ENCODE results near the gene C1QB. TPM values are rescaled to one million over a fixed set of nuclear protein-coding genes. Genes with fewer than 3 reads are reported as not detected.

The C1QB gene
- total RNA-seq, 2 donors from 2014 or later, result not detected

GRCh38 chr1:22625262-22625925 is 27.6 kb upstream of the C1QB start:
- Histone ChIP-seq H3K36me3 (ENCODE audit: control insufficient read depth, insufficient read depth, low read length) (no peaks in the 10 kb centered on the region), H3K9ac (ENCODE audit: extremely low read depth, low read length, poor library complexity, severe bottlenecking) (no peak overlapping the region), H3K27me3 (ENCODE audit: control insufficient read depth, insufficient read depth, low read length, poor library complexity, severe bottlenecking) (no peaks in the 10 kb centered on the region), H3K4me1 (ENCODE audit: control insufficient read depth, insufficient read depth, low read length) (peaks cover 4% of the 10 kb centered on the region), H3K4me3 (ENCODE audit: low read length) (no peak overlapping the region), H3K27ac (ENCODE audit: low read depth, low read length) (no peak overlapping the region), H3K9me3 (ENCODE audit: control insufficient read depth, low read length) (no peaks in the 10 kb centered on the region)
- H3K4me3 Mint-ChIP-seq, result no peak overlapping the region
- H3K27ac Mint-ChIP-seq, result no peak overlapping the region
- H3K36me3 Mint-ChIP-seq (ENCODE audit: low read depth), result no peaks in the 10 kb centered on the region
- peak; percentile 88 for DNase-seq
- no peaks in the 10 kb centered on the region for H3K9me3 Mint-ChIP-seq
- peaks cover 4% of the 10 kb centered on the region for H3K27me3 Mint-ChIP-seq (ENCODE audit: insufficient read depth)
- H3K4me1 Mint-ChIP-seq, result peaks cover 29% of the 10 kb centered on the region
- 52 to 54% methylated on average over 9 of the region's 9 CpGs for WGBS, 2 experiments (ENCODE audit: insufficient coverage in 1 of 2, insufficient read length in 1 of 2)
- TF ChIP-seq CTCF (conservative IDR thresholded peaks at IDR 0.05), result no peak

- Mint-ChIP-seq H3K4me3 (no peak overlapping the region), H3K27me3 (ENCODE audit: insufficient read depth) (peaks cover 4% of the 10 kb centered on the region), H3K36me3 (ENCODE audit: low read depth) (no peaks in the 10 kb centered on the region), H3K9me3 (no peaks in the 10 kb centered on the region), H3K4me1 (peaks cover 29% of the 10 kb centered on the region), H3K27ac (no peak overlapping the region)
- WGBS, 2 experiments (ENCODE audit: insufficient coverage in 1 of 2, insufficient read length in 1 of 2), result 32 to 33% methylated on average over 14 to 20 of the region's 20 CpGs
- Histone ChIP-seq H3K4me3 (ENCODE audit: low read length) (no peak overlapping the region), H3K27ac (ENCODE audit: low read depth, low read length) (no peak overlapping the region), H3K36me3 (ENCODE audit: control insufficient read depth, insufficient read depth, low read length) (no peaks in the 10 kb centered on the region), H3K9ac (ENCODE audit: extremely low read depth, low read length, poor library complexity, severe bottlenecking) (no peak overlapping the region), H3K9me3 (ENCODE audit: control insufficient read depth, low read length) (no peaks in the 10 kb centered on the region), H3K27me3 (ENCODE audit: control insufficient read depth, insufficient read depth, low read length, poor library complexity, severe bottlenecking) (no peaks in the 10 kb centered on the region), H3K4me1 (ENCODE audit: control insufficient read depth, insufficient read depth, low read length) (peaks cover 4% of the 10 kb centered on the region)
- DNase-seq, result peak; percentile 70
- TF ChIP-seq CTCF (conservative IDR thresholded peaks at IDR 0.05), result no peak
Measured at GRCh38 chr1:22626237-22627157, 26.5 kb upstream of the C1QB start.

- DNase-seq, result no peak
- no peaks in the 10 kb centered on the region for H3K9me3 ChIP-seq (ENCODE audit: control insufficient read depth, low read length)
- Mint-ChIP-seq H3K36me3 (ENCODE audit: low read depth) (no peaks in the 10 kb centered on the region), H3K27ac (no peak overlapping the region), H3K4me3 (no peak overlapping the region), H3K4me1 (peaks cover 32% of the 10 kb centered on the region), H3K27me3 (ENCODE audit: insufficient read depth) (peaks cover 4% of the 10 kb centered on the region), H3K9me3 (no peaks in the 10 kb centered on the region)
- no peaks in the 10 kb centered on the region for H3K27me3 ChIP-seq (ENCODE audit: control insufficient read depth, insufficient read depth, low read length, poor library complexity, severe bottlenecking)
- no peak for TF ChIP-seq CTCF (conservative IDR thresholded peaks at IDR 0.05)
- WGBS, 2 experiments (ENCODE audit: insufficient coverage in 1 of 2, insufficient read length in 1 of 2), result 74 to 83% methylated on average over 3 to 5 of the region's 5 CpGs
- H3K4me3 ChIP-seq (ENCODE audit: low read length), result no peak overlapping the region
- no peak overlapping the region for H3K9ac ChIP-seq (ENCODE audit: extremely low read depth, low read length, poor library complexity, severe bottlenecking)
- no peaks in the 10 kb centered on the region for H3K36me3 ChIP-seq (ENCODE audit: control insufficient read depth, insufficient read depth, low read length)
- peaks cover 4% of the 10 kb centered on the region for H3K4me1 ChIP-seq (ENCODE audit: control insufficient read depth, insufficient read depth, low read length)
- no peak overlapping the region for H3K27ac ChIP-seq (ENCODE audit: low read depth, low read length)
Measured at GRCh38 chr1:22627331-22627730, 25.7 kb upstream of the C1QB start.
